Uterus (tissue), 2 donors: ENCODE data around the gene FBN2.

ENCODE experiments used
- POLR2A ChIP-seq, 2 donors: fragments of 450-650 bp; IDR thresholded peaks; one replicate each; pipeline ENCODE4 v1.6.1; 2016; ENCODE audit warnings: antibody characterized with exemption in 2 of 2, mild to moderate bottlenecking in 1 of 2, moderate library complexity in 1 of 2
- TF ChIP-seq, protein P1 (sequence below), 4 experiments: fragments of 200-600 bp in 2 of 4; fragments of 450-650 bp in 2 of 4; sonication (generic) in 2 of 4; IDR thresholded peaks; one replicate each; pipeline ENCODE4 v1.5.1; 2016 to 2019; ENCODE audit warnings: antibody characterized with exemption in 4 of 4, mild to moderate bottlenecking in 2 of 4, moderate library complexity in 1 of 4

DNA sequence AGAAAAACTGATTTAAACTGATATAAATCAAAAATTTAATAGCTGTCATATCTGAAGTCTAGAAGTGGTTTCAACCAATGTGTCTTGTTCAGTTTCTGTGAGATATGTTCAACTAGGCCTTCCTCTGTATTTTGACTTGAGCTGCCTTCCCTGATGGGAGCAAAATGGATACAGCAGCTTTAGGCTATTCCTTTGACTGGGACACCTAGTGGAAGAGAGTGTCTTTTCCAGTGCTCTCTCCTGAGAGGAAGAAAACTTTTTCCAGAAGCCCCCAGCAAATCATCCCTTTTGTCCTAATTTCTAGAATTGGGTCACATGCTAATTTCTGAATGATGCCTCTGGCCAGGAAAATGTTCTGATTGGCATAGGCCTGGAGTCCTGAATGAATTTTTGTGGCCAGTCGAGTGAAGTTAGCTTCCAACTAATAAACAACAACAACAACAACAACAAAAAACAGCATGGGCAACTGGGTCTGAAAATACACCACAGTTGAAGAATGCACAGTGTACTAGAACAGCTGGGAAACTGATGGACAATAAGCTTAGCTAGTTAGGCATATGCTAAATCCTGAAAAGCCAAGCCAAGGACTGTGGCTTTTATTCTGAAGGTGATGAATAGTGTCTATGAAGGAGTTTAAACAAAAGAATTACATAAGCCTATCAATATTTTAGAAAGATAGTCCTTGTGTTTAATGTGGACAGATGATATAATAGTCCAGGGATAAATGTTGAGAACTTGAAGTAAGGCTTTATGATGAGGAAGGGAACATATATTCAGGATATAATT lies 125.7 kb downstream of the FBN2 start:
- TF ChIP-seq, protein P1, sequence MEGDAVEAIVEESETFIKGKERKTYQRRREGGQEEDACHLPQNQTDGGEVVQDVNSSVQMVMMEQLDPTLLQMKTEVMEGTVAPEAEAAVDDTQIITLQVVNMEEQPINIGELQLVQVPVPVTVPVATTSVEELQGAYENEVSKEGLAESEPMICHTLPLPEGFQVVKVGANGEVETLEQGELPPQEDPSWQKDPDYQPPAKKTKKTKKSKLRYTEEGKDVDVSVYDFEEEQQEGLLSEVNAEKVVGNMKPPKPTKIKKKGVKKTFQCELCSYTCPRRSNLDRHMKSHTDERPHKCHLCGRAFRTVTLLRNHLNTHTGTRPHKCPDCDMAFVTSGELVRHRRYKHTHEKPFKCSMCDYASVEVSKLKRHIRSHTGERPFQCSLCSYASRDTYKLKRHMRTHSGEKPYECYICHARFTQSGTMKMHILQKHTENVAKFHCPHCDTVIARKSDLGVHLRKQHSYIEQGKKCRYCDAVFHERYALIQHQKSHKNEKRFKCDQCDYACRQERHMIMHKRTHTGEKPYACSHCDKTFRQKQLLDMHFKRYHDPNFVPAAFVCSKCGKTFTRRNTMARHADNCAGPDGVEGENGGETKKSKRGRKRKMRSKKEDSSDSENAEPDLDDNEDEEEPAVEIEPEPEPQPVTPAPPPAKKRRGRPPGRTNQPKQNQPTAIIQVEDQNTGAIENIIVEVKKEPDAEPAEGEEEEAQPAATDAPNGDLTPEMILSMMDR (IDR thresholded peaks at IDR 0.05), result no peak
- TF ChIP-seq POLR2A (IDR thresholded peaks at IDR 0.05), result no peak
